Stomach (tissue), 4 donors: ENCODE results near the gene TSC22D1.

Experiments used
- CTCF ChIP-seq, 7 experiments: fragments of 450-650 bp in 4 of 7; fragments of 200-600 bp in 3 of 7; sonication (generic) in 3 of 7; IDR thresholded peaks; one replicate each; pipeline ENCODE4 v1.5.1; 2016 to 2019; ENCODE audit warnings: antibody characterized with exemption in 7 of 7, control low read depth in 2 of 7, mild to moderate bottlenecking in 1 of 7
- EP300 ChIP-seq: sonication (generic); formaldehyde crosslinking; IDR thresholded peaks from one replicate; pipeline ENCODE4 v1.6.1; 2017; ENCODE audit warnings: antibody characterized with exemption
- POLR2A ChIP-seq, 4 donors: fragments of 450-650 bp; IDR thresholded peaks; one replicate each; pipeline ENCODE4 v1.6.1; 2016; ENCODE audit warnings: antibody characterized with exemption in 4 of 4, control low read depth in 2 of 4, mild to moderate bottlenecking in 1 of 4, moderate library complexity in 1 of 4
- POLR2AphosphoS5 ChIP-seq, 3 donors: sonication (generic); formaldehyde crosslinking; IDR thresholded peaks; one replicate each; pipeline ENCODE4 v1.6.1; 2016; ENCODE audit warnings: antibody characterized with exemption in 3 of 3

- no peak for TF ChIP-seq EP300
- no peak for TF ChIP-seq CTCF (IDR thresholded peaks at IDR 0.05)
- TF ChIP-seq POLR2A (IDR thresholded peaks at IDR 0.05): no peak
- TF ChIP-seq POLR2AphosphoS5 (IDR thresholded peaks at IDR 0.05): no peak
Observed at GRCh38 chr13:44453069-44453468, 123.1 kb downstream of the TSC22D1 start.
